ENCODE measurements around the gene SLC35F5. TPM values are rescaled to one million over a fixed set of nuclear protein-coding genes. Genes with fewer than 3 reads are reported as not detected.
A peak's percentile ranks its signal among the peaks of the same experiment; 100 is the strongest.

SLC35F5 gene
- total RNA-seq = 10 to 100 TPM; 19.5 to 37.0 (median 23.3) TPM
- total RNA-seq (2013) = 35.6 TPM
- 29.4 to 108 (median 53.7) reads per million in 29 experiments for total RNA-seq

GRCh38 chr2:113756355-113757137, at the start of gene SLC35F5:
TSS of gene SLC35F5 (minus strand) at chr2:113756642. CDS start at chr2:113756409, 233 bp downstream.
- peak; percentile 89 to 94 (median 92) for ATAC-seq (replicated peaks in 1 of 4)
- H3K9me3 ChIP-seq = no peaks in the 10 kb centered on the region
- peak; percentile 76 to 96 (median 89) for DNase-seq
- H3K9me3 Mint-ChIP-seq = no peaks in the 10 kb centered on the region
- H3K27ac Mint-ChIP-seq = peak within 1 kb of the TSS; percentile 99
- H3K27me3 ChIP-seq (replicated peaks in 1 of 2; ENCODE audit: control insufficient read depth in 2 of 2, extremely low read depth in 1 of 2, insufficient read depth in 2 of 2, low read length in 1 of 2) = no peaks in the 10 kb centered on the region
- H3K4me3 ChIP-seq (ENCODE audit: control insufficient read depth in 1 of 2, extremely low read depth in 1 of 2, low read length in 1 of 2) = peak within 1 kb of the TSS; percentile 78 to 92
- ChIA-PET CTCF (interaction anchor here in 1 of 2 donors (0.6 kb wide), 1 partner anchor 177 kb away, joined by 3 read pairs; no protein-coding TSS in a partner anchor), POLR2A (interaction anchor here (0.5 to 1.2 kb wide), 4 partner anchors 14 to 120 kb away, joined by 3 read pairs; no protein-coding TSS in a partner anchor)
- WGBS (ENCODE audit: insufficient coverage) = under 1% methylated on average over 68 of the region's 76 CpGs
- peak within 1 kb of the TSS; percentile 92 to 98 (median 96) for H3K4me3 Mint-ChIP-seq
- H3K27ac ChIP-seq (ENCODE audit: low read length) = peak within 1 kb of the TSS; percentile 96
- peaks cover 8 to 10% of the 10 kb centered on the region in 2 experiments for H3K4me1 ChIP-seq (ENCODE audit: control insufficient read depth in 1 of 2, extremely low read depth in 1 of 2, insufficient read depth in 2 of 2, low read length in 2 of 2)
- H3K4me1 Mint-ChIP-seq = peaks cover 28 to 31% (median 31%) of the 10 kb centered on the region in 3 donors
- peaks cover 10% of the 10 kb centered on the region for H3K36me3 Mint-ChIP-seq
- no peaks in the 10 kb centered on the region for H3K27me3 Mint-ChIP-seq
- H3K36me3 ChIP-seq (ENCODE audit: control insufficient read depth in 2 of 2, extremely low read depth in 1 of 2, insufficient read depth in 1 of 2, low read length in 1 of 2) = peaks cover 0 to 3% of the 10 kb centered on the region in 2 donors

- Mint-ChIP-seq H3K27me3 (peaks cover 0 to 3% of the 10 kb centered on the region in 2 donors), H3K36me3 (no peaks in the 10 kb centered on the region), H3K4me3 (no peak overlapping the region), H3K27ac (no peak overlapping the region), H3K9me3 (no peaks in the 10 kb centered on the region), H3K4me1 (no peaks in the 10 kb centered on the region)
- no CpG with 5 or more reads among the region's 4 CpGs for WGBS (ENCODE audit: insufficient coverage)
- DNase-seq = no peak
- H3K4me1 ChIP-seq (ENCODE audit: control insufficient read depth in 1 of 2, extremely low read depth in 1 of 2, insufficient read depth in 2 of 2, low read length in 2 of 2) = no peaks in the 10 kb centered on the region
- POLR2A ChIA-PET = no interaction called here
- H3K9me3 ChIP-seq = no peaks in the 10 kb centered on the region
- H3K27me3 ChIP-seq (replicated peaks in 1 of 2; ENCODE audit: control insufficient read depth in 2 of 2, extremely low read depth in 1 of 2, insufficient read depth in 2 of 2, low read length in 1 of 2) = peaks cover 0 to 5% of the 10 kb centered on the region in 2 experiments
- no peaks in the 10 kb centered on the region for H3K36me3 ChIP-seq (ENCODE audit: control insufficient read depth in 2 of 2, extremely low read depth in 1 of 2, insufficient read depth in 1 of 2, low read length in 1 of 2)
- ATAC-seq (replicated peaks in 1 of 4) = no peak
- CTCF ChIA-PET = no interaction called here
- no peak overlapping the region for H3K4me3 ChIP-seq (ENCODE audit: control insufficient read depth in 1 of 2, extremely low read depth in 1 of 2, low read length in 1 of 2)
- H3K27ac ChIP-seq (ENCODE audit: low read length) = no peak overlapping the region
These were observed 42.9 kb upstream of the SLC35F5 start for GRCh38 chr2:113799375-113799774.

GRCh38 chr2:113797237-113797636, 40.8 kb upstream of the SLC35F5 start:
- ATAC-seq (replicated peaks in 1 of 4) (no peak), DNase-seq (no peak)
- 80% methylated on average over 1 of the region's 2 CpGs for WGBS (ENCODE audit: insufficient coverage)
- no peak overlapping the region for H3K4me3 Mint-ChIP-seq
- ChIA-PET POLR2A (no interaction called here), CTCF (no interaction called here)
- no peaks in the 10 kb centered on the region for H3K9me3 Mint-ChIP-seq
- Histone ChIP-seq H3K27ac (ENCODE audit: low read length) (no peak overlapping the region), H3K27me3 (replicated peaks in 1 of 2; ENCODE audit: control insufficient read depth in 2 of 2, extremely low read depth in 1 of 2, insufficient read depth in 2 of 2, low read length in 1 of 2) (peaks cover 0 to 5% of the 10 kb centered on the region in 2 experiments), H3K4me1 (ENCODE audit: control insufficient read depth in 1 of 2, extremely low read depth in 1 of 2, insufficient read depth in 2 of 2, low read length in 2 of 2) (no peaks in the 10 kb centered on the region), H3K9me3 (no peaks in the 10 kb centered on the region), H3K4me3 (ENCODE audit: control insufficient read depth in 1 of 2, extremely low read depth in 1 of 2, low read length in 1 of 2) (no peak overlapping the region), H3K36me3 (ENCODE audit: control insufficient read depth in 2 of 2, extremely low read depth in 1 of 2, insufficient read depth in 1 of 2, low read length in 1 of 2) (no peaks in the 10 kb centered on the region)
- peaks cover 3% of the 10 kb centered on the region in 2 donors for H3K27me3 Mint-ChIP-seq
- peaks cover 0 to 4% (median 0%) of the 10 kb centered on the region in 3 donors for H3K4me1 Mint-ChIP-seq
- H3K36me3 Mint-ChIP-seq = no peaks in the 10 kb centered on the region
- H3K27ac Mint-ChIP-seq = no peak overlapping the region

GRCh38 chr2:113796592-113797175, 40.2 kb upstream of the SLC35F5 start:
- 0% methylated on average over 1 of the region's 6 CpGs for WGBS (ENCODE audit: insufficient coverage)
- Mint-ChIP-seq H3K27me3 (peaks cover 3% of the 10 kb centered on the region in 2 donors), H3K9me3 (no peaks in the 10 kb centered on the region), H3K27ac (no peak overlapping the region), H3K4me1 (peaks cover 0 to 9% (median 3%) of the 10 kb centered on the region in 3 donors), H3K36me3 (no peaks in the 10 kb centered on the region), H3K4me3 (no peak overlapping the region)
- CTCF ChIA-PET = no interaction called here
- Histone ChIP-seq H3K27me3 (replicated peaks in 1 of 2; ENCODE audit: control insufficient read depth in 2 of 2, extremely low read depth in 1 of 2, insufficient read depth in 2 of 2, low read length in 1 of 2) (peaks cover 0 to 5% of the 10 kb centered on the region in 2 experiments), H3K36me3 (ENCODE audit: control insufficient read depth in 2 of 2, extremely low read depth in 1 of 2, insufficient read depth in 1 of 2, low read length in 1 of 2) (no peaks in the 10 kb centered on the region), H3K27ac (ENCODE audit: low read length) (no peak overlapping the region), H3K4me3 (ENCODE audit: control insufficient read depth in 1 of 2, extremely low read depth in 1 of 2, low read length in 1 of 2) (no peak overlapping the region), H3K4me1 (ENCODE audit: control insufficient read depth in 1 of 2, extremely low read depth in 1 of 2, insufficient read depth in 2 of 2, low read length in 2 of 2) (no peaks in the 10 kb centered on the region), H3K9me3 (no peaks in the 10 kb centered on the region)
- POLR2A ChIA-PET = no interaction called here
- ATAC-seq (replicated peaks in 1 of 4) (no peak), DNase-seq (no peak)

- no peak overlapping the region for H3K4me3 Mint-ChIP-seq
- ATAC-seq (replicated peaks in 1 of 4) = no peak
- H3K4me1 Mint-ChIP-seq = peaks cover 0 to 9% (median 3%) of the 10 kb centered on the region in 3 donors
- H3K27me3 Mint-ChIP-seq = peaks cover 3% of the 10 kb centered on the region in 2 donors
- no peaks in the 10 kb centered on the region for H3K36me3 Mint-ChIP-seq
- H3K9me3 Mint-ChIP-seq = no peaks in the 10 kb centered on the region
- ChIA-PET POLR2A (no interaction called here), CTCF (no interaction called here)
- H3K27ac ChIP-seq (ENCODE audit: low read length) = no peak overlapping the region
- H3K4me1 ChIP-seq (ENCODE audit: control insufficient read depth in 1 of 2, extremely low read depth in 1 of 2, insufficient read depth in 2 of 2, low read length in 2 of 2) = no peaks in the 10 kb centered on the region
- 93% methylated on average over 3 of the region's 3 CpGs for WGBS (ENCODE audit: insufficient coverage)
- H3K9me3 ChIP-seq = no peaks in the 10 kb centered on the region
- no peaks in the 10 kb centered on the region for H3K36me3 ChIP-seq (ENCODE audit: control insufficient read depth in 2 of 2, extremely low read depth in 1 of 2, insufficient read depth in 1 of 2, low read length in 1 of 2)
- no peak for DNase-seq
- H3K27ac Mint-ChIP-seq = no peak overlapping the region
- H3K4me3 ChIP-seq (ENCODE audit: control insufficient read depth in 1 of 2, extremely low read depth in 1 of 2, low read length in 1 of 2) = no peak overlapping the region
- H3K27me3 ChIP-seq (replicated peaks in 1 of 2; ENCODE audit: control insufficient read depth in 2 of 2, extremely low read depth in 1 of 2, insufficient read depth in 2 of 2, low read length in 1 of 2) = peaks cover 0 to 5% of the 10 kb centered on the region in 2 experiments
These were observed 39.0 kb upstream of the SLC35F5 start for GRCh38 chr2:113795405-113795920.

GRCh38 chr2:113791697-113792590, 35.5 kb upstream of the SLC35F5 start:
- DNase-seq = no peak
- Mint-ChIP-seq H3K27ac (no peak overlapping the region), H3K9me3 (no peaks in the 10 kb centered on the region), H3K4me1 (peaks cover 0 to 9% (median 3%) of the 10 kb centered on the region in 3 donors), H3K4me3 (no peak overlapping the region), H3K27me3 (peaks cover 3% of the 10 kb centered on the region in 2 donors), H3K36me3 (peaks cover 3% of the 10 kb centered on the region)
- Histone ChIP-seq H3K36me3 (ENCODE audit: control insufficient read depth in 2 of 2, extremely low read depth in 1 of 2, insufficient read depth in 1 of 2, low read length in 1 of 2) (no peaks in the 10 kb centered on the region), H3K9me3 (no peaks in the 10 kb centered on the region), H3K4me3 (ENCODE audit: control insufficient read depth in 1 of 2, extremely low read depth in 1 of 2, low read length in 1 of 2) (no peak overlapping the region), H3K4me1 (ENCODE audit: control insufficient read depth in 1 of 2, extremely low read depth in 1 of 2, insufficient read depth in 2 of 2, low read length in 2 of 2) (no peaks in the 10 kb centered on the region), H3K27ac (ENCODE audit: low read length) (no peak overlapping the region), H3K27me3 (replicated peaks in 1 of 2; ENCODE audit: control insufficient read depth in 2 of 2, extremely low read depth in 1 of 2, insufficient read depth in 2 of 2, low read length in 1 of 2) (peaks cover 0 to 5% of the 10 kb centered on the region in 2 experiments)
- ATAC-seq (replicated peaks in 1 of 4) = no peak
- CTCF ChIA-PET = no interaction called here
- POLR2A ChIA-PET = no interaction called here
- 57% methylated on average over 1 of the region's 5 CpGs for WGBS (ENCODE audit: insufficient coverage)

Measured in T-cell (primary cell).